GM18508 (cell line): Measurements from ENCODE around the gene GDF15.
"Not testable (repeated sequence)": the region's sequence is repeated elsewhere in the genome, so short reads cannot be mapped to it uniquely, and the experiment has no call there.

Experiments used
- ATAC-seq: cut with Tn5 transposase; IDR thresholded peaks from one replicate; pipeline ENCODE4 v1.9.1; 2021; ENCODE audit warnings: moderate number of reproducible peaks; ENCODE audit not compliant: insufficient read depth, unreplicated experiment

Gene GDF15

GRCh38 chr19:18362934-18363542 is 22.9 kb upstream of the GDF15 start:
- no peak for ATAC-seq

GRCh38 chr19:18363787-18364186 is 22.2 kb upstream of the GDF15 start:
- no peak for ATAC-seq

- not testable (repeated sequence) for ATAC-seq
Observed at GRCh38 chr19:18364277-18364825, 21.6 kb upstream of the GDF15 start.

- no peak for ATAC-seq
Observed at GRCh38 chr19:18364826-18365528, 21.0 kb upstream of the GDF15 start.

GRCh38 chr19:18366021-18366435 is 19.9 kb upstream of the GDF15 start:
- no peak for ATAC-seq

GRCh38 chr19:18368504-18369222 is 17.3 kb upstream of the GDF15 start:
- ATAC-seq = no peak

- no peak for ATAC-seq
Observed at GRCh38 chr19:18373407-18373891, 12.5 kb upstream of the GDF15 start.

- ATAC-seq = peak; percentile 48
Observed at GRCh38 chr19:18373892-18374629, 11.9 kb upstream of the GDF15 start.

- ATAC-seq = no peak
Observed at GRCh38 chr19:18377026-18377425, 8.9 kb upstream of the GDF15 start.

- no peak for ATAC-seq
Observed at GRCh38 chr19:18379803-18380747, 5.9 kb upstream of the GDF15 start.

- ATAC-seq = no peak
Observed at GRCh38 chr19:18380843-18381242, 5.1 kb upstream of the GDF15 start.

- not testable (repeated sequence) for ATAC-seq
Observed at GRCh38 chr19:18383622-18384021, 2.3 kb upstream of the GDF15 start.

GRCh38 chr19:18384775-18385174 is 1.2 kb upstream of the GDF15 start:
- ATAC-seq = no peak

GRCh38 chr19:18385359-18385674 is 641 bp upstream of the GDF15 start:
- ATAC-seq = no peak

GRCh38 chr19:18386543-18387271 is 749 bp downstream of the GDF15 start:
- no peak for ATAC-seq

- peak; percentile 42 for ATAC-seq
Observed at GRCh38 chr19:18388100-18388959, 2.4 kb downstream of the GDF15 start.

GRCh38 chr19:18388960-18389725 is 3.2 kb downstream of the GDF15 start:
- ATAC-seq = no peak
